Upper lobe of left lung (tissue), 4 donors: Measurements from ENCODE around the gene NACC1.

Experiments used
- POLR2A ChIP-seq, 4 donors: fragments of 450-650 bp; IDR thresholded peaks; one replicate each; pipeline ENCODE4 v1.5.1; 2016 to 2017; ENCODE audit warnings: antibody characterized with exemption in 4 of 4, mild to moderate bottlenecking in 2 of 4
- POLR2AphosphoS5 ChIP-seq, 2 donors: sonication (generic); formaldehyde crosslinking; IDR thresholded peaks; one replicate each; pipeline ENCODE4 v1.5.1; 2017; ENCODE audit warnings: antibody characterized with exemption in 2 of 2
- TF ChIP-seq, protein P1 (sequence below), 6 experiments: fragments of 450-650 bp in 4 of 6; fragments of 200-600 bp in 2 of 6; sonication (generic) in 2 of 6; IDR thresholded peaks; one replicate each; pipeline ENCODE4 v1.5.1; 2016 to 2019; ENCODE audit warnings: antibody characterized with exemption in 6 of 6

- TF ChIP-seq POLR2AphosphoS5 (IDR thresholded peaks at IDR 0.05) (no peak), POLR2A (IDR thresholded peaks at IDR 0.05) (no peak)
- TF ChIP-seq, protein P1, sequence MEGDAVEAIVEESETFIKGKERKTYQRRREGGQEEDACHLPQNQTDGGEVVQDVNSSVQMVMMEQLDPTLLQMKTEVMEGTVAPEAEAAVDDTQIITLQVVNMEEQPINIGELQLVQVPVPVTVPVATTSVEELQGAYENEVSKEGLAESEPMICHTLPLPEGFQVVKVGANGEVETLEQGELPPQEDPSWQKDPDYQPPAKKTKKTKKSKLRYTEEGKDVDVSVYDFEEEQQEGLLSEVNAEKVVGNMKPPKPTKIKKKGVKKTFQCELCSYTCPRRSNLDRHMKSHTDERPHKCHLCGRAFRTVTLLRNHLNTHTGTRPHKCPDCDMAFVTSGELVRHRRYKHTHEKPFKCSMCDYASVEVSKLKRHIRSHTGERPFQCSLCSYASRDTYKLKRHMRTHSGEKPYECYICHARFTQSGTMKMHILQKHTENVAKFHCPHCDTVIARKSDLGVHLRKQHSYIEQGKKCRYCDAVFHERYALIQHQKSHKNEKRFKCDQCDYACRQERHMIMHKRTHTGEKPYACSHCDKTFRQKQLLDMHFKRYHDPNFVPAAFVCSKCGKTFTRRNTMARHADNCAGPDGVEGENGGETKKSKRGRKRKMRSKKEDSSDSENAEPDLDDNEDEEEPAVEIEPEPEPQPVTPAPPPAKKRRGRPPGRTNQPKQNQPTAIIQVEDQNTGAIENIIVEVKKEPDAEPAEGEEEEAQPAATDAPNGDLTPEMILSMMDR (IDR thresholded peaks at IDR 0.05) = no peak
These were observed 16.3 kb upstream of the NACC1 start for GRCh38 chr19:13101590-13102415.
